GM11168 (cell line): ENCODE data around the gene PDLIM3.

ENCODE experiments used
- in situ Hi-C: fragments of 300-500 bp; cut with MboI; formaldehyde crosslinking; loops from one replicate; pipeline ENCODE4 v1.12.0; 2022; ENCODE audit warnings: low sequenced_read_pairs; ENCODE audit not compliant: unreplicated experiment

The PDLIM3 gene, protein sequence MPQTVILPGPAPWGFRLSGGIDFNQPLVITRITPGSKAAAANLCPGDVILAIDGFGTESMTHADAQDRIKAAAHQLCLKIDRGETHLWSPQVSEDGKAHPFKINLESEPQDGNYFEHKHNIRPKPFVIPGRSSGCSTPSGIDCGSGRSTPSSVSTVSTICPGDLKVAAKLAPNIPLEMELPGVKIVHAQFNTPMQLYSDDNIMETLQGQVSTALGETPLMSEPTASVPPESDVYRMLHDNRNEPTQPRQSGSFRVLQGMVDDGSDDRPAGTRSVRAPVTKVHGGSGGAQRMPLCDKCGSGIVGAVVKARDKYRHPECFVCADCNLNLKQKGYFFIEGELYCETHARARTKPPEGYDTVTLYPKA

GRCh38 chr4:185534866-185535611, at the start of gene PDLIM3:
Gene PDLIM3, minus strand, starts transcription at chr4:185535507. Its CDS starts 73 bp downstream, at chr4:185535434.
- in situ Hi-C loops: no loop called here

DNA sequence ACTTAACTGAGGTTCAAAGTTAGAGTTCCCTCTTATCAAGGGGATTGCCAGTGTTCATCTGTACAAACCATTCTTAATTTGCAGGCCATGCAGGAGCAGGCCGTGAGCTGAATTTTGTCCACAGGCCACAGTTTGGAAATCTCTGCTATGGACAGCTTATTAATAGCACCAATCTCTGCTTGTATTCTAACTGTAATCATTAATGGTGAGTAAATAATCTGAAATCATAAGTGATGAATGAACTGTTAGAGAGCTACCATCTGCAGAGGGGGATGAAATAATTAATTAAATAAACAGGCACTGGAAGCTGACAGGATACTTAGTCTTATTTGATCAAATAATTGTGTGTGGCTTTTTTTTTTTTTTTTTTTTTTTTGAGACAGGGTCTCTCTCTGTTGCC, 48.5 kb upstream of the PDLIM3 start:
- in situ Hi-C loops: loop anchor here (10.0 kb wide), 1 partner anchor 99 kb away; no protein-coding TSS in a partner anchor

DNA sequence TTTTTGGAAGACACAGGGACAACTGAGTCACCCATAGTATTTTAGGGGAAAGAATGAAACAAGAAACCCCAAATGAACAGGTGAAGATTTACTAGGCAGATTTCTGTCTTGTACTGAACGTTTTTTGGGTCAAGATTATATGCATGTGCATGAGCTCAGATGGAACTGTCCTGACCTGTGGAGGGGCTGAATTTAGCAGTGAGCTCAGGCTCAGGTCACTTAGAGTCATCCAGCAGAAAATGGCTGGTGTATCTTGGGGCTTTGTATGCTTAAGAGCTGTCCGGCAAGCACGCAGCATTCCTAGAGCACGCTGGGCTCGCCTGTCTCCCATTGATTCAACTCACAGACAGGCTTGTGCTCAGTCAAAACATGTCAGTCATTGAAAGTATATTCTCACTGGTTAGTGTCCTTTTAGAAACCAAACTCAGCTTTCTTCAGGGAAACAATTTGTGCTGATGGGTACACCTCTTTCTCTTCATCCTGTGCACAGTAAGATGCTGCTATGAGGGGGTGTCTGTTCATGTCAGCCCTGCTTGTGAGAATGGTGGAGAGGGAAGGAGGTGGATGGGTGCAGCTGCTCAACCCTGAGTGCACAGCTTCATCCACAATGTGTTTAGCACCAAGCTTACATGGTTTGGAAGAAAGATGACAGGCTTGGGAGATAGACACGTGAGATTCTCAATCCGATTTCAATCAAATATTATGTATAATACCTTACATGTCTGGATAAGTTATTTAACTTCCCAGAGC, 47.5 kb upstream of the PDLIM3 start:
- in situ Hi-C loops: loop anchor here (10.0 kb wide), 1 partner anchor 98 kb away; no protein-coding TSS in a partner anchor

DNA sequence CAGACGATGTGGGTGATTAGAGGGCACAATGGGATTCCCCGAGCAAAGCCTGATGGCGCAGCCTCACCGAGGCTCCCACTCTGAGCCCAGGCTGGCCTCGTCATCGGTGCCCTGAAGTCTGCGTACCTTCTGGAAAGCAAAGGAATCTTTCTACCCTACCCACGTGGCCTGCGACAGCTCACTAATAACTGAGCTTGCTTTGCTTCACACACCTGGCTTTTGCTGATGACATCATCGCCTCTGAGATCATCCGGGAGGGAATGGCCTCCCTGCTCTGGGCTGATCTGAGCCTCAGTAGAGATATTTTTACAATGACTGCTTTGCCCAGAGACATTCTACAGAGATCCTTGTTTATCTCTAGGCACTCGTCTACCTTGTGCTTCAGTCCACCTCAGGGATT, 45.4 kb upstream of the PDLIM3 start:
- in situ Hi-C loops: loop anchor here (10.0 kb wide), 1 partner anchor 96 kb away; no protein-coding TSS in a partner anchor

- in situ Hi-C loops: no loop called here
Measured at GRCh38 chr4:185578284-185578683, 43.0 kb upstream of the PDLIM3 start.

DNA sequence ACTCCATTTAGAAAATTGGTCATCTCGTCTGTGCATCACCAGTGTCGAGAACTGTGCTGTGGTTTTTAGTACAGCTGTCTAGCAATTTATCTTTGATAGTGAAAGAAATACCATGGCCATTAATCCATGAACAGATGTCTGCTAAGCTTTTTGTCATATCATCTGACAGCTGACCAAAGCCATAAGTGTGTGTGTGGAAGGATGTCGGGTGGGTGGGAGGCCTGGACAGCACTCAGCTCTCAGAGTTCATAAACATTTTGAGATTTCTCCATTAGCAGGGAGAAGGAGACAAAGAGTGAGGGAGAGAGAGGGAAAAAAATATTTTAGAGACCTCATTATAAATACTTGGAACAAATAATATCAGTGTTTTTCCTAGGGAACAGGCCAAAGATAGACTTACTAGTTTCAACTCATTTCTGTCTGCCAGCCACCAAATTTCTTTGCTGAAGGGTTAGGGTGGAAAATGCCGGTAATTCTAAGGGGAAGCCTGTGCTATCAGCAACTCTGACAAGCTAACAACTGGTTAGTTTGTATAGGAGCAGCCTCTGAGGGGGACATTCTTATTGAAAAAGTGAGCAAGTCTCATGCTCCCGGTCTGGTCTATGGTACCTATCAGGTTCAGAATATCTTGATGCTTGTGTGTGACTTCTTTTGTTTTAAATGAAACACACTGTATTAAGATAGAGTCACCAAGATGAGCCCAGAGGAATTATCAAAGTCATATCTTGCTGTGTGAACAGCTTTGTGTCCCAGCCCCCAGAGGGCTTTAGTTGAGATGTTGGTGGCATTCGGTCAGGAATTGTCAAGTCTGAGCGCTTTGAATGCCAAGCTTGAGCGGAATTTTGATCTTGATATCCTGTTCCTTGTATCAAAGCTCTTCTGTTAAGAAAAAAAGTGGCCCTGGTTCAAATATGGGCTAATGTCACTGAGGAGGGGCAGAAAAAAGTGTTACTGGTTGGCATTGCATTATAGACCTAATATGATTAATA, 41.9 kb upstream of the PDLIM3 start:
- in situ Hi-C loops: no loop called here

DNA sequence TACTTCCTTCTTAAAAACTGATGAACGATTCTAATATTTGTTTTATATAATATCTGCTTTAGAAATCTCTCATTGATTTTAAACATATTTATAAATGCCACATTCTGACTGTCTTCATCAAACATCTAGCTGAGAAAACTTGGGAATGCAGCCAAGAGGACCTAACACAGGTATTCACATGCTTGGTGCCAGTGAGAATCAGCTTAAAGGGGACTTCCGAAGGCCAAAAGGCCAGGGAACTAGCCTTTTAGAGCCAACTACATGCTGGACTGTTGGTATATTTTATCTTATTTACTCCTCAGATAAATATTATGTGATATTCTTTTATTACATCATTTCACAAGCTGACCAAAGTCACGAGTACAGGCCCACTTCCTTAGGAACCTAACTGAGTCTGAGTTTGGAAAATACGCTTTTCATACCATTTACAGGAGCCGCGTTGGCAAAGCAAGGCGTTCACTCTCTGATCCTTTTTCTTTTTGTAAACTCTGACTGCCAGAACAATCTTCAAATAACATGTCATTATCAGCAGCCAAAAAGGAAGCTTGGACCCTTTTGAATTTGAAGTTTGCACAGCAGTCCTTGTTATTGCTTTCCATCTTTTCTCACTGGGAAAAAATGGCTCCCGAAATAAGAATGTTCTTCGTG, 41.1 kb upstream of the PDLIM3 start:
- in situ Hi-C loops: no loop called here

GRCh38 chr4:185573651-185574199, 38.4 kb upstream of the PDLIM3 start:
- in situ Hi-C loops: no loop called here

DNA sequence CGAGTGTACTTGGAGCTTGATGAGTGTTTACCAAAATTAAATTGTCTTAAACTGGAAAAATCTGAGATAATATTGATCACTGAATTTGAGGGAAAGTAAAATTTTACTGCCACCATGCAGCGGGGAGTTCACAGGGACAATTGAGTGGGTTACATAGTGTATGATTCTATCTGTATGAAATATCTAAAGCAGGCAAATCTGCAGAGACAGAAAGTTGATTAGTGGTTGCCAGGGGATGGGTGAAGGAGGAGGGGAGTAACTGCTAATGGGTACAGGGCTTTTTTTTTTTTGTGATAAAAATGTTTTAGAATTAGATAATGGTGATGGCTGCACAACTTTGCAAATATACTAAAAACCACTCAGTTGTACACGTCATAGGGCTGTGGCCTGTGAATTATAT, 35.4 kb upstream of the PDLIM3 start:
- in situ Hi-C loops: no loop called here

DNA sequence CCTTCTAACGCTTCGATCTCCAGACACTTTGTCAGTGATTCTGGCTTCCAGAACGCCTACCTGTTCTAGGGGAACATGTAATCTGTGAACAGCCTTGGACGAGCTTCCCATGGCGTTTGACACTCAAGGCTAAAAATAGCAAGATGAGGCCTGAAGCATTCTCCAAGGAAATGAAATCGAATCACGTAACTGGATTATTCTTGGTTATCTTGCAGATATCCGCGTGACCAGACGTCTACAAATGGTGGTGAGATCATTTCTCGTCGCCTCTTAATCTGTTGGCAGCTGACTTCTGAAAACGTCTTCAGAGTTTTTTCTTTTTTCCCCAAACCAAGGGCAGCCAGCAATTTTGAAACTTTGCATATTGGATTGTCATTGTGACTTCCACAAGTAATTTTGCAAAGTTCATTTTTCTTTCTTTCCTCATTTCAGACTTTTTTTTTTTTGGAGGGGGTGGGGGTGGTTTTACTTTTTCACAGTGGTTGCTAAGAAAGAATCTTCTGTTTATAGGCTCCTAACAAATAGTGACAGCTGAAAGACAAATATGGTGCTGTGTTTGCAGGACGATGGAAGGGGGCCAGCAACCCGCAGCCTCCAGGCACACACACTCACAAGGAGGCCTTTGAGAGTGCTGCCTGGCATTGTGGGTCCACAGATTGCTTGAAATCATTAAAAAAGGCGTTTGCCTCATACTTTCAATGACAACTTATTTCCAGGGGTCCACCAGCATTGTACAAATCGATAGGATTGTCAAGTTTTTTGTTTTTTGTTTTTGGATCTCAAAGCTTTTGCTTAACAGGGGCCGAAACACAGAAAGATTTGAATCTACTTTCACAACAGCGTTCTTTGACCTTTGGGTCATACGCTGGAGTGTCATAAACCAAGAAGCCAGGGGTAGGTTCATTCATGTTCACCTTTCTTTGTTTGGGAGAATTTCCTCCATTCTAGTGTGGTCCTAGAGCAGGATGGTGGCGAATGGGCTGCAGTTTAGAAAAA, 32.4 kb upstream of the PDLIM3 start:
- in situ Hi-C loops: no loop called here

DNA sequence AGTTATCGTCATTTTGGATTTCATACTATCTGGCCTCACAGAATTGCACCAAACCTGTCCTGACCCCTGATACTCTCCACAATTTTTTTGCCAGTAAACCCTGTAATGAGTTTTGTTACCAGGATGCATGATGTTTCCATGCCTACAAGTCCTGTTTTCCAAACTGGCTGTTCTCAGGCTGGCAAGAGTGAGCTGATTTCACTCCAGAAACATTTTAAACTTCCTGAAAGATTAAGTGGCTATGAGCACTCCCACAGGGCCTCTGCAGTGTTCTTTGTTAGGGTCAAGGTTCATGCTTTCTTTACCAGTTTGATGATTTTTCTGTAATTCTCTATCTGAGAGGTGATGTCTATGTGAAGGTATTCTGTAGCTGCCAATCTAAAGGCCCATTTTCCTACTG, 31.7 kb upstream of the PDLIM3 start:
- in situ Hi-C loops: no loop called here

GRCh38 chr4:185566425-185566824, 31.1 kb upstream of the PDLIM3 start:
- in situ Hi-C loops: no loop called here

GRCh38 chr4:185565696-185566095, 30.4 kb upstream of the PDLIM3 start:
- in situ Hi-C loops: no loop called here

DNA sequence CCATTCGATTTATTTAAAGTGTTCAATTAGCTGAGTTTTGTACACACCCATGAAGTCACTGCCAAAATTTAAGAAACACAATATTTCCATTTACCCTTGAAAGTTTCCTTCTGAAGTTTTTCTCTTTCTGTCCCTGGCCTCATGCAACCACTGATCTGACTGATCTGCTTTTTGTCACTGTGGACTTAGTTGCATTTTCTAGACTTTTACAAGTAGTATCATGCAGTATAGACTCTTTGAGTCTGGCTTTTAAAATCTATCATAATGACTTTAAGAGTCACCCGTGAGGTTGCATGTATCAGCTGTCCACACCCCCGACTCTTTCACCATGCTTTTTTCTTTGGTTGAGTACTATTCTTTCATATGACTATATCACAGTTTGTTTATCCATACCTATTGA, 29.0 kb upstream of the PDLIM3 start:
- in situ Hi-C loops: no loop called here

- in situ Hi-C loops: no loop called here
Measured at GRCh38 chr4:185562531-185562930, 27.2 kb upstream of the PDLIM3 start.

- in situ Hi-C loops: no loop called here
Measured at GRCh38 chr4:185560316-185560715, 25.0 kb upstream of the PDLIM3 start.

GRCh38 chr4:185559915-185560281, 24.6 kb upstream of the PDLIM3 start:
- in situ Hi-C loops: no loop called here
